ENCODE data around the gene SLC66A2.
"Not testable (repeated sequence)": the region's sequence is repeated elsewhere in the genome, so short reads cannot be mapped to it uniquely, and the experiment has no call there.

The SLC66A2 gene

DNA sequence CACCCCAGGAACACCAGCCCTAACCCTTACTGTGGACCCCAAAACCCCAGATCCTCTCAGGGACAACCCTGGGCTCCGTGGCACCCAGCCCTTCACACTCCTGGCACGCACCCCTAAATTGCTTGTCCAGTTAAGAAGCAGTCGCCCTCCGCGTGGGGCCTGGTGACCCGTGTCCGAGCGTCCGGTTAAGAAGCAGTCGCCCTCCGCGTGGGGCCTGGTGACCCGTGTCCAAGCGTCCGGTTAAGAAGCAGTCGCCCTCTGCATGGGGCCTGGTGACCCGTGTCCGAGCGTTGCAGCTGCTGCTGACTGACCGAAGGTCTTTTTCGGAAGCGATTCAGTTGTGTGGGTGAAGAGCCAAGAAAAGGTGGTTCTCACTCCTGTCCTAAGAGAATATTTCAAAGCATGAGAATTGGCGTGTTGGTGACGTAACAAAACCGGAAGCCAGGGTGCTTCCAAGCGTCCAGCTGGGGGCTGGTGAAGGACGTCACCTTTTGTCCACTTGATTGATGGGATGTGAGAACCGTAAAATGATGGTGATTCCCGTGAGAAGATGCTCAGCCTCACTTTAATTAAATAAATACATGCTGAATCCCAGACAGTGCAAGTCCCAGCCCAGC is 83.2 kb downstream of the SLC66A2 start:
- Mint-ChIP-seq H3K4me1 (no peaks in the 10 kb centered on the region), H3K27me3 (no peaks in the 10 kb centered on the region), H3K27ac (no peak overlapping the region), H3K9me3 (no peaks in the 10 kb centered on the region), H3K4me3 (no peak overlapping the region), H3K36me3 (no peaks in the 10 kb centered on the region)
- no peak for DNase-seq
- CTCF ChIA-PET: no interaction called here

DNA sequence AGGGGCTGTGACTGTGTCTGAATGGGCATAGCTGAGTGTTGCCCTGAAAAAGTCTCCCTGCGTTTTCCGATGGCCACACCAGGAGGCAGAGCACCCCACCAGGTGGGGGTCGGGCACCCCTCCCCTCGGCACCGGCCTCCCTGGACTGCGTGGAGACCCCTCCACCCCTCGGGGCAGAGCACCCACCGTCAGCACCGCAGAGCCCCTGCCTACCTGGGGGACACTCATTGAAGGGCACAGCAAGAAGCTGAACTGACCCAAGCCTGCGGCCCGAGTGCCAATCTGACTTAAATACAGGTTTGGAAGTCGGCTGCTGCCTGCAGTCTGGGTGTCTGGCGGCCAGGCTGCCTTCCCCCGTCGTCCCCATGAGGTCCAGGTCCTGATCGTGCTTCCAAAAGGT is 83.8 kb downstream of the SLC66A2 start:
- H3K36me3 Mint-ChIP-seq: no peaks in the 10 kb centered on the region
- CTCF ChIA-PET: no interaction called here

DNA sequence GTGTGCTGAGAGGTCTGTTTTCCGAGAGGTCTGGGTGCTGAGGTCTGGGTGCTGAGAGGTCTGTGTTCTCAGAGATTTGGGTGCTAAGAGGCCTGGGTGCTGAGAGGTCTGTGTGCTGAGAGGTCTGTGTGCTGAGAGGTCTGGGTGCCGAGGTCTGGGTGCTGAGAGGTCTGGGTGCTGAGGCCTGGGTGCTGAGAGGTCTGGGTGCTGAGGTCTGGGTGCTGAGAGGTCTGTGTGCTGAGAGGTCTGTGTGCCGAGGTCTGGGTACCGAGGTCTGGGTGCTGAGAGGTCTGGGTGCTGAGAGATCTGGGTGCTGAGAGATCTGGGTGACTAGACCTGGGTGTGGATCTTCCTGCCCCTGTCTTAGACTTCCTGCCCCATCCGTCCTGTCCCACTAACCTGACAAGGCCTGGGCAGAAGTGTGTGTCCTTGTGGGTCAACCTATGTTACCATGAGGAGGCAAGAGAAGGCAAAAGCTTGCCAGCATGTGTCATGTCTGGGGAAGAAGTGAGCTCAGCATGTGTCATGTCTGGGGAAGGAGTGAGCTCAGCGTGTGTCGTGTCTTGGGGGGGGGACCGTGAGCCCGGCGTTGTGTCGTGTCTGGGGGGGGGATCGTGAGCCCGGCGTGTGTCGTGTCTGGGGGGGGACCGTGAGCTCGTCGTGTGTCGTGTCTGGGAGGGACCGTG is 84.4 kb downstream of the SLC66A2 start:
- H3K9me3 Mint-ChIP-seq: peaks cover 1% of the 10 kb centered on the region
- no peaks in the 10 kb centered on the region for H3K4me1 Mint-ChIP-seq
- H3K4me3 Mint-ChIP-seq: no peak overlapping the region
- H3K27ac Mint-ChIP-seq: no peak overlapping the region
- DNase-seq: no peak
- H3K36me3 Mint-ChIP-seq: no peaks in the 10 kb centered on the region
- CTCF ChIA-PET: no interaction called here
- peaks cover 10% of the 10 kb centered on the region for H3K27me3 Mint-ChIP-seq

More for the DNA sequence above, 83.8 kb downstream of the SLC66A2 start:
- Mint-ChIP-seq H3K4me1 (no peaks in the 10 kb centered on the region), H3K9me3 (no peaks in the 10 kb centered on the region), H3K4me3 (no peak overlapping the region), H3K27me3 (peaks cover 5% of the 10 kb centered on the region), H3K27ac (no peak overlapping the region)
- DNase-seq: no peak

GRCh38 chr18:79865951-79866350 is 85.5 kb downstream of the SLC66A2 start:
- H3K9me3 Mint-ChIP-seq, CTCF ChIA-PET, H3K27ac Mint-ChIP-seq, H3K4me3 Mint-ChIP-seq, DNase-seq, H3K36me3 Mint-ChIP-seq, H3K4me1 Mint-ChIP-seq: not testable (repeated sequence)
- peaks cover 10% of the 10 kb centered on the region for H3K27me3 Mint-ChIP-seq

DNA sequence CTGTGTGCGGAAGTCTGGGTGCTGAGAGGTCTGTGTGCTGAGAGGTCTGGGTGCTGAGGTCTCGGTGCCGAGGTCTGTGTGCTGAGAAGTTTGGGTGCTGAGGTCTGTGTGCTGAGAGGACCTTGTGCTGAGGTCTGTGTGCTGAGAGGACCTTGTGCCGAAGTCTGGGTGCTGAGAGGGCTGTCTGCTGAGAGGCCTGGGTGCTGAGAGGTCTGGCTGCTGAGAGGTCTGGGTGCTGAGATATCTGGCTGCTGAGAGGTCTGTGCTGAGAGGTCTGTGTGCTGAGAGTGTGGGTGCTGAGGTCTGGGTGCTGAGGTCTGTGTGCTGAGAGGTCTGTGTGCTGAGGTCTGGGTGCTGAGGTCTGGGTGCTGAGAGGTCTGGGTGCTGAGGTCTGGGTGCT is 86.5 kb downstream of the SLC66A2 start:
- H3K36me3 Mint-ChIP-seq, H3K4me1 Mint-ChIP-seq, H3K9me3 Mint-ChIP-seq, H3K4me3 Mint-ChIP-seq, CTCF ChIA-PET, H3K27ac Mint-ChIP-seq, DNase-seq: not testable (repeated sequence)
- H3K27me3 Mint-ChIP-seq: peaks cover 10% of the 10 kb centered on the region

DNA sequence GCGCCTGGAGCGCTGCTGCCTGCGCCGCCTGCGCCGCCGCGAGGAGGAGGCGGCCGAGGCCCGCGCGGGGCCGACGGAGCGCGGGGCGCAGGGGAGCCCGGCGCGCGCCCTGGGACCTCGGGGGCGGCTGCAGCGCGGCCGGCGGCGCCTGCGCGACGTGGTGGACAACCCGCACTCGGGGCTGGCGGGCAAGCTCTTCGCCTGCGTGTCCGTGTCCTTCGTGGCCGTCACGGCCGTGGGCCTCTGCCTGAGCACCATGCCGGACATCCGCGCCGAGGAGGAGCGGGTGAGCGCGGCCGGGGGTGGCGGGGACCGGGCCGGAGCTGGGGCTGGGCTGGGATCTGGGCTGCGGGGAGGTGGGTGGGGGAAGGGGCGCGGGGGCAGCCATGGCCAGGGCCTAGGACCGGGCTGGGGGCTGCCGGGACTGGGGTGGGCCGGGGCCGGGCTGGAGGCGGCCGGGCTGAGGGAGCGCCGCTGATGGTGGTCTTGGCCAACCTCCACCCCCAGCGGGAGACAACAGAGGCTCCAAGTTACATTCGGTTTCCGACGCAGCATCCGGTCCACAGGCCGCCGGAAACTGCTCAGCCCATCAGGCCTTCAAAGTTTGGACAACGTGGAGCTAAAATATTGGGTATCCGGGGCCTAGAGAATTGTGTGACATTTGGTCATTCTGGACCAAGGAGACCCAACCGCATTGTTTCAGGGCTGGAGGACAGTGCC is 87.3 kb downstream of the SLC66A2 start:
- Mint-ChIP-seq H3K4me3 (no peak overlapping the region), H3K9me3 (peaks cover 7% of the 10 kb centered on the region)
- CTCF ChIA-PET: no interaction called here

DNA sequence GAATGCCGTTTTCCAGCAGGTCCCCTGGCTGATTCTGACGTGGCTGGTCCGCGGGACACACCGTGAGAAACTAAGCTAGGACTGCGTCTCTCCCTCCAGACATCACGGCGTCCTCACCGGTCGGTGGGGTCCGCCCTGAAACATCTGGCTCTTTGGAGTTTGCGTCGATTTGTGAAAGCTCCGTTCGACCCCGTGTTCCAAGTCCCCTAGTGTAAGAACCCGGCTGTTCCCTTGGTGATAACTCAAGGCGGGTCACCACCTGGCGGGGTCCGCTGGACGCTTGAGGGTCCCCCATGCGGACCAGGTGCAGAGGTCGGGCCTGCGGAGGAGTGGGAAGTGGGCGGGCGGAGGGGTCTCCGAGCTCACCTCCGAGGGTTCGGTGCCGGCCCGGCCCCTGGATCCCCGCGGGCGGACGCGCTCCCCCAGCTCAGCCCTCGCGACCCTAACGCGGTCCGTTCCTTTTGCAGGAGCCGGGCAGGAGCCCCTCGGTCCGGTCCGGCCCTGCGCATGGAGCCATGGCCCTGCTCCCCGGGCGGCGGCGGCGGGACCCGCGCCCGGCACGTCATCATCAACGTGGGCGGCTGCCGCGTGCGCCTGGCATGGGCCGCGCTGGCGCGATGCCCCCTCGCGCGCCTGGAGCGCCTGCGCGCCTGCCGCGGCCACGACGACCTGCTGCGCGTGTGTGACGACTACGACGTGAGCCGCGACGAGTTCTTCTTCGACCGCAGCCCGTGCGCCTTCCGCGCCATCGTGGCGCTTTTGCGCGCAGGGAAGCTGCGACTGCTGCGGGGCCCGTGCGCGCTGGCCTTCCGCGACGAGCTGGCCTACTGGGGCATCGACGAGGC is 88.1 kb downstream of the SLC66A2 start:
- no peak for DNase-seq
- H3K27ac Mint-ChIP-seq: no peak overlapping the region
- no peaks in the 10 kb centered on the region for H3K36me3 Mint-ChIP-seq
- H3K9me3 Mint-ChIP-seq: peaks cover 7% of the 10 kb centered on the region
- no peaks in the 10 kb centered on the region for H3K4me1 Mint-ChIP-seq
- CTCF ChIA-PET: no interaction called here
- H3K4me3 Mint-ChIP-seq: no peak overlapping the region
- H3K27me3 Mint-ChIP-seq: peaks cover 14% of the 10 kb centered on the region

More for the DNA sequence above, 87.3 kb downstream of the SLC66A2 start:
- H3K27me3 Mint-ChIP-seq: peaks cover 12% of the 10 kb centered on the region
- no peaks in the 10 kb centered on the region for H3K36me3 Mint-ChIP-seq
- H3K27ac Mint-ChIP-seq: no peak overlapping the region
- no peak for DNase-seq
- no peaks in the 10 kb centered on the region for H3K4me1 Mint-ChIP-seq

- Mint-ChIP-seq H3K36me3 (no peaks in the 10 kb centered on the region), H3K27me3 (peaks cover 14% of the 10 kb centered on the region), H3K27ac (no peak overlapping the region), H3K4me3 (no peak overlapping the region), H3K9me3 (peaks cover 7% of the 10 kb centered on the region), H3K4me1 (no peaks in the 10 kb centered on the region)
- CTCF ChIA-PET: no interaction called here
- DNase-seq: no peak
Measured at GRCh38 chr18:79862562-79862961, 88.9 kb downstream of the SLC66A2 start.

GRCh38 chr18:79861687-79862086 is 89.8 kb downstream of the SLC66A2 start:
- Mint-ChIP-seq H3K4me3 (no peak overlapping the region), H3K27me3 (peaks cover 19% of the 10 kb centered on the region), H3K4me1 (no peaks in the 10 kb centered on the region), H3K9me3 (peaks cover 7% of the 10 kb centered on the region), H3K36me3 (no peaks in the 10 kb centered on the region), H3K27ac (no peak overlapping the region)
- CTCF ChIA-PET: interaction anchor here (0.6 kb wide), 1 partner anchor 80 kb away, joined by 4 read pairs; no protein-coding TSS in a partner anchor
- DNase-seq: no peak

GRCh38 chr18:79859314-79859713 is 92.1 kb downstream of the SLC66A2 start:
- no peaks in the 10 kb centered on the region for H3K36me3 Mint-ChIP-seq
- H3K27ac Mint-ChIP-seq: no peak overlapping the region
- no peak overlapping the region for H3K4me3 Mint-ChIP-seq
- H3K9me3 Mint-ChIP-seq: peaks cover 7% of the 10 kb centered on the region
- no peak for DNase-seq
- no peaks in the 10 kb centered on the region for H3K4me1 Mint-ChIP-seq
- CTCF ChIA-PET: no interaction called here
- H3K27me3 Mint-ChIP-seq: peaks cover 24% of the 10 kb centered on the region

DNA sequence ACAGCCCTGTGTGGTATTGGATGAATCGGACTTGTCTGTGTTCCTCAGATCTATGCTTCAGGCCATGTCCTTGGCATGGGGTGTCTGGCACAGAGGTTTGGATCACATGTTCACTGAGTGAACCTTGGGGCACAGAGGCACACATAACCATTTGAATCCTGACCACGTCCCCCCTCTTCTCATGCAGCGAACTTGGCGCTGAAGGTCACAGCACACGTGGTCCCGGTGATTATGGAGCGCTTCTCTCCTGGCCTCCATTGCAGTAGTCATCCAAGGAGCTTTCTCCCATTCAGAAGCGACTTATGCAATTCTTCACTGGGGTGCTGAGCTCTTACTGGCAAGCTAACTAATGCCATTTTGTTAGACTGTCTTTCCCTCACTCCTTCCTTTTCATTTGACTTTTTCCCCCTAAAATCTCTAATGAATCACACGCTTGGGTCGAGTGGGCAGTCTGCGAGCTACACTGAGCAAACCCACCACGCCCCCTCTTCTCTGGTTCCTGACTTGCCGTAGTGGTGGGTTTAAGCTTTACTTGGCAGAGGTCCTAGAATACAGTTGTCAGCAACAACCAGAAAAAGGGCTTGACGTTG is 94.3 kb downstream of the SLC66A2 start:
- Mint-ChIP-seq H3K27me3 (peaks cover 14% of the 10 kb centered on the region), H3K9me3 (peaks cover 7% of the 10 kb centered on the region), H3K36me3 (no peaks in the 10 kb centered on the region), H3K4me1 (no peaks in the 10 kb centered on the region), H3K4me3 (no peak overlapping the region), H3K27ac (no peak overlapping the region)
- CTCF ChIA-PET: no interaction called here
- no peak for DNase-seq

GRCh38 chr18:79856119-79857007 is 95.1 kb downstream of the SLC66A2 start:
- CTCF ChIA-PET: no interaction called here
- Mint-ChIP-seq H3K4me1 (no peaks in the 10 kb centered on the region), H3K27ac (no peak overlapping the region), H3K27me3 (peaks cover 14% of the 10 kb centered on the region), H3K36me3 (no peaks in the 10 kb centered on the region), H3K9me3 (no peaks in the 10 kb centered on the region), H3K4me3 (no peak overlapping the region)
- DNase-seq: no peak

DNA sequence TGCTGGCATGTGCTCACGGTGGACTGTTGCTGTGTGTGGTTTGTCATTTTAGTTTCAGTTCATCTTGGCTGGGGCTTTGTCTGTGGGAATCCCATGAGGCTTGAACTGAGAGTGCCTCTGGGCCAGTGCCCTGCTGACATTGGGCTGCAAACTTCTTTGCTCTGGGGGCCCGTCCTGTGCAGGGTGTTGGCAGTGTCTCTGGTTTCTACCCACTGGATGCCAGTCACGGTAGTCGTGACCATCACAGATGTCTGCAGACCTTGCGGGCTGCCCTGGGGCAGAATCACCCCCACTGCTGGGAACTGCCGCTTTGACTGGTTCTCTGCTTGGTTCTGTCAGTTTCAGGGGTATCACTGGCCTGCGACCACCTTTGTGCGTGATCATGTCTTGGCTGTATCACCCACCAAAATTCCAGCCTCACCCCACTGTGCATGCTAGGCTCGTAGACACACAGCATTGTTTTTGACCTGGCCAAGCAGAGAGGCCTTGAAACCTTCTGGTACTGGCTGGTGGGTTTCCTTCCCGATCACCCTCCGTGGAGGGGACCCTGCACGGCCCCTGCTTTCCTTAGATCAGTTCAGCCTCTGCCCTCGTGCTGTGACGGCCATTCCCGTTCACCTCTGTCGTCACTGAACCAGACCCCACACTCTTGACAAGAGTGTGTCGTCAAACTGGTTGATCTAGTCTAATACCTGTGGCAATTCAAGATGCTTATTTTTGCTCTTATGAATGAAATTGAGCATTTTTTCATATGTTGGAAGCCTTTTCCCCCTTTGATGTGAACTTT is 96.1 kb downstream of the SLC66A2 start:
- H3K9me3 Mint-ChIP-seq: no peaks in the 10 kb centered on the region
- no peak for DNase-seq

More for the DNA sequence above, 96.1 kb downstream of the SLC66A2 start:
- no peak overlapping the region for H3K27ac Mint-ChIP-seq
- CTCF ChIA-PET: no interaction called here
- no peak overlapping the region for H3K4me3 Mint-ChIP-seq
- H3K4me1 Mint-ChIP-seq: no peaks in the 10 kb centered on the region
- H3K27me3 Mint-ChIP-seq: peaks cover 14% of the 10 kb centered on the region
- no peaks in the 10 kb centered on the region for H3K36me3 Mint-ChIP-seq
